OCI-LY7 (cell line): ENCODE measurements around the gene SMARCAD1.

Source experiments
- EZH2phosphoT487 ChIP-seq: fragments of 200-600 bp; sonication (generic); IDR thresholded peaks from 2 replicates; pipeline ENCODE4 v1.6.1; 2018; ENCODE audit warnings: low read depth, borderline replicate concordance, mild to moderate bottlenecking, mixed run types, antibody characterized with exemption, low read length, moderate library complexity, mixed read lengths
- TF ChIP-seq, protein P1 (sequence below): fragments of 200-600 bp; sonication (generic); conservative IDR thresholded peaks from 2 replicates; pipeline ENCODE4 v1.5.1; 2014; ENCODE audit warnings: mild to moderate bottlenecking, antibody characterized with exemption, low read length, moderate library complexity, mixed read lengths

GRCh38 chr4:94214703-94215319 lies 7.1 kb downstream of the SMARCAD1 start:
- TF ChIP-seq, protein P1, sequence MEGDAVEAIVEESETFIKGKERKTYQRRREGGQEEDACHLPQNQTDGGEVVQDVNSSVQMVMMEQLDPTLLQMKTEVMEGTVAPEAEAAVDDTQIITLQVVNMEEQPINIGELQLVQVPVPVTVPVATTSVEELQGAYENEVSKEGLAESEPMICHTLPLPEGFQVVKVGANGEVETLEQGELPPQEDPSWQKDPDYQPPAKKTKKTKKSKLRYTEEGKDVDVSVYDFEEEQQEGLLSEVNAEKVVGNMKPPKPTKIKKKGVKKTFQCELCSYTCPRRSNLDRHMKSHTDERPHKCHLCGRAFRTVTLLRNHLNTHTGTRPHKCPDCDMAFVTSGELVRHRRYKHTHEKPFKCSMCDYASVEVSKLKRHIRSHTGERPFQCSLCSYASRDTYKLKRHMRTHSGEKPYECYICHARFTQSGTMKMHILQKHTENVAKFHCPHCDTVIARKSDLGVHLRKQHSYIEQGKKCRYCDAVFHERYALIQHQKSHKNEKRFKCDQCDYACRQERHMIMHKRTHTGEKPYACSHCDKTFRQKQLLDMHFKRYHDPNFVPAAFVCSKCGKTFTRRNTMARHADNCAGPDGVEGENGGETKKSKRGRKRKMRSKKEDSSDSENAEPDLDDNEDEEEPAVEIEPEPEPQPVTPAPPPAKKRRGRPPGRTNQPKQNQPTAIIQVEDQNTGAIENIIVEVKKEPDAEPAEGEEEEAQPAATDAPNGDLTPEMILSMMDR = no peak
- TF ChIP-seq EZH2phosphoT487 = no peak
